Activated CD4-positive, alpha-beta T cell treated with anti-CD3 and anti-CD28 coated beads, Interleukin-2, amount 10 ng/mL, durations not matched to agents 7 days and 5 days (primary cell): ENCODE measurements around the gene APPL2. TPM values are rescaled to one million over a fixed set of nuclear protein-coding genes. Genes with fewer than 3 reads are reported as not detected.
"Not testable (repeated sequence)": the region's sequence is repeated elsewhere in the genome, so short reads cannot be mapped to it uniquely, and the experiment has no call there.

ENCODE experiments used
- CTCF ChIA-PET: fragments of 350-600 bp; sonication (Branson Sonifier 250); formaldehyde crosslinking; loops from one replicate; lab custom pipeline; 2021; ENCODE audit warnings: antibody characterized with exemption; lab: Charles Lee
- POLR2A ChIA-PET: fragments of 350-600 bp; sonication (Branson Sonifier 250); formaldehyde crosslinking; loops from one replicate; lab custom pipeline; 2021; ENCODE audit warnings: antibody characterized with exemption; lab: Charles Lee
- DNase-seq: peaks from one replicate; pipeline ENCODE4 v3.0.0-alpha.2; 2020
- H3K27ac Mint-ChIP-seq: one replicate; pipeline ENCODE4 v1.8.0; 2021; ENCODE audit warnings: mild to moderate bottlenecking, moderate library complexity, mixed read lengths
- H3K27me3 Mint-ChIP-seq: one replicate; pipeline ENCODE4 v1.8.0; 2021; ENCODE audit warnings: mixed read lengths
- H3K36me3 Mint-ChIP-seq: one replicate; pipeline ENCODE4 v1.8.0; 2021; ENCODE audit warnings: low read depth, mixed read lengths
- H3K4me1 Mint-ChIP-seq: one replicate; pipeline ENCODE4 v1.8.0; 2021; ENCODE audit warnings: mixed read lengths
- H3K4me3 Mint-ChIP-seq: one replicate; pipeline ENCODE4 v1.8.0; 2021; ENCODE audit warnings: mild to moderate bottlenecking, moderate library complexity, mixed read lengths
- H3K9me3 Mint-ChIP-seq: one replicate; pipeline ENCODE4 v1.8.0; 2021; ENCODE audit warnings: mixed read lengths
- total RNA-seq, 2 experiments: library from RNA; stranded (reverse); gene quantifications; one replicate each; pipeline ENCODE4 v1.2.3, GENCODE V29; 2021

The APPL2 gene
- total RNA-seq, 2 experiments from 2014 or later = 24.6 to 27.3 TPM

DNA sequence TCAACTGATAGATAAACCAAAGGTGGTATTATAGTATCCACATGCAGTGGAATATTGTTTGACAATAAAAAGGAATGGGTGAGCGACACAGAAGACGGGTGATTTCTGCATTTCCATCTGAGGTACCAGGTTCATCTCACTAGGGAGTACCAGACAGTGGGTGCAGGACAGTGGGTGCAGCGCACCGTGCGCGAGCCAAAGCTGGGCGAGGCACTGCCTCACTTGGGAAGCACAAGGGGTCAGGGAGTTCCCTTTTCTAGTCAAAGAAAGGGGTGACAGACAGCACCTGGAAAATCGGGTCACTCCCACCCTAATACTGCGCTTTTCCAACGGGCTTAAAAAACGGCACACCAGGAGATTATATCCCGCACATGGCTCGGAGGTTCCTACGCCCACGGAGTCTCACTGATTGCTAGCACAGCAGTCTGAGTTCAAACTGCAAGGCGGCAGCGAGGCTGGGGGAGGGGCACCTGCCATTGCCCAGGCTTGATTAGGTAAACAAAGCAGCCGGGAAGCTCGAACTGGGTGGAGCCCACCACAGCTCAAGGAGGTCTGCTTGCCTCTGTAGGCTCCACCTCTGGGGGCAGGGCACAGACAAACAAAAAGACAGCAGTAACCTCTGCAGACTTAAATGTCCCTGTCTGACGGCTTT lies 9.9 kb upstream of the APPL2 start:
- CTCF ChIA-PET, H3K27ac Mint-ChIP-seq, H3K9me3 Mint-ChIP-seq, H3K4me3 Mint-ChIP-seq, H3K4me1 Mint-ChIP-seq, DNase-seq, POLR2A ChIA-PET, H3K36me3 Mint-ChIP-seq, H3K27me3 Mint-ChIP-seq: not testable (repeated sequence)

DNA sequence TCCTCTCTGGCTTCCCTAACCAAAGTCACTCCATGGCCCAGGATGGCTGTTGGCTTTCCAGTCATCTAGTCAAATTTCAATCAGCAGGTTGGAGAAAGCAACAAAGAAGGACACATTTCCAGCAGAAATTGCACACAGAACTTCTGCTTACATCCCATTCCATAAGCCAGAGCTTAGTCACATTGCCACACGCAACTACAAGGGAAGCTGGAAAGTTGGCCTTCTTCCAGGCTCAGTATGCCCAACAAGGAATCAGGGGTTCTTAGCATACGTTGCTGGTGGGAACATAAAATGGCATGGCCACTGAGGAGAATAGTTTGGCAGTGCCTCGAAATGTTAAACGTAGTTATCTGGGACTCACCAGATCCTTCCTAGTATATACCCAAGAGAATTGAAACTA lies 9.3 kb upstream of the APPL2 start:
- no peak overlapping the region for H3K27ac Mint-ChIP-seq
- H3K4me1 Mint-ChIP-seq = peaks cover 2% of the 10 kb centered on the region
- ChIA-PET POLR2A (no interaction called here), CTCF (no interaction called here)
- H3K9me3 Mint-ChIP-seq = no peaks in the 10 kb centered on the region
- H3K36me3 Mint-ChIP-seq = no peaks in the 10 kb centered on the region
- no peak overlapping the region for H3K4me3 Mint-ChIP-seq
- H3K27me3 Mint-ChIP-seq = peaks cover 4% of the 10 kb centered on the region
- no peak for DNase-seq

GRCh38 chr12:105240228-105240627 lies 4.3 kb upstream of the APPL2 start:
- POLR2A ChIA-PET = no interaction called here
- peaks cover 4% of the 10 kb centered on the region for H3K36me3 Mint-ChIP-seq
- H3K27ac Mint-ChIP-seq = no peak overlapping the region

GRCh38 chr12:105239304-105239703 lies 3.3 kb upstream of the APPL2 start:
- H3K4me3 Mint-ChIP-seq = no peak overlapping the region
- POLR2A ChIA-PET = no interaction called here
- H3K9me3 Mint-ChIP-seq = peaks cover 2% of the 10 kb centered on the region
- DNase-seq = no peak
- peaks cover 2% of the 10 kb centered on the region for H3K27me3 Mint-ChIP-seq
- H3K4me1 Mint-ChIP-seq = peaks cover 19% of the 10 kb centered on the region
- CTCF ChIA-PET = no interaction called here
- peaks cover 5% of the 10 kb centered on the region for H3K36me3 Mint-ChIP-seq
- no peak overlapping the region for H3K27ac Mint-ChIP-seq

More at GRCh38 chr12:105240228-105240627, 4.3 kb upstream of the APPL2 start:
- Mint-ChIP-seq H3K9me3 (peaks cover 2% of the 10 kb centered on the region), H3K4me3 (no peak overlapping the region), H3K4me1 (peaks cover 10% of the 10 kb centered on the region), H3K27me3 (peaks cover 6% of the 10 kb centered on the region)
- CTCF ChIA-PET = interaction anchor here (1.0 to 1.5 kb wide), 2 partner anchors 89 to 119 kb away, joined by 3 read pairs; no protein-coding TSS in a partner anchor
- DNase-seq = no peak

GRCh38 chr12:105237666-105238065 lies 1.7 kb upstream of the APPL2 start:
- no peak overlapping the region for H3K27ac Mint-ChIP-seq
- peaks cover 2% of the 10 kb centered on the region for H3K27me3 Mint-ChIP-seq
- no peak overlapping the region for H3K4me3 Mint-ChIP-seq
- H3K36me3 Mint-ChIP-seq = peaks cover 5% of the 10 kb centered on the region
- no peak for DNase-seq
- ChIA-PET POLR2A (no interaction called here), CTCF (no interaction called here)
- H3K4me1 Mint-ChIP-seq = peaks cover 33% of the 10 kb centered on the region
- peaks cover 2% of the 10 kb centered on the region for H3K9me3 Mint-ChIP-seq

- H3K27me3 Mint-ChIP-seq = peaks cover 2% of the 10 kb centered on the region
- H3K4me1 Mint-ChIP-seq = peaks cover 32% of the 10 kb centered on the region
- ChIA-PET CTCF (interaction anchor here (0.8 to 2.4 kb wide), 6 partner anchors 8 to 96 kb away, joined by 3 to 9 read pairs (median 3); no protein-coding TSS in a partner anchor), POLR2A (no interaction called here)
- DNase-seq = no peak
- H3K36me3 Mint-ChIP-seq = peaks cover 13% of the 10 kb centered on the region
- H3K27ac Mint-ChIP-seq = peak overlapping the region; percentile 91
- peak overlapping the region; percentile 90 for H3K4me3 Mint-ChIP-seq
- H3K9me3 Mint-ChIP-seq = peaks cover 2% of the 10 kb centered on the region
These were observed 668 bp downstream of the APPL2 start for GRCh38 chr12:105235281-105235731.

DNA sequence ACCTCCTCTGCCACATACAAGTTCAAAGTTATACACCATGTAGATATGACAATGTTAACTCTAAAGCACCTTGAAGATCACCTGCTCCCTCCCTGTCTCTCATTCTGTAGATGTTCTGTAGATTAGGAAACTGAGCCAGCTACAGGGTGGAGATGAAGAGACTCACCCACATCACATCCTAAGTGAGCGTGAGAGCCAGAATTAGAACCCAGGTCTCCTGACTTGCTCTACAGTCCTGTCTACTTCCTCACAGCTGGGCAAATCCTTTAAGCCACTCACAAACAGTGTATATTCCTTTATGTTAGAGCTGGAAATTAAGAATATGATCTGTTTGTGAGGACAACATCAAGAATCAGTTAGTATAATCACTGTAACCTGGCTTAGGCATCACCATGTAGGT lies 1.8 kb downstream of the APPL2 start:
- H3K36me3 Mint-ChIP-seq = peaks cover 16% of the 10 kb centered on the region
- H3K9me3 Mint-ChIP-seq = peaks cover 2% of the 10 kb centered on the region
- H3K27me3 Mint-ChIP-seq = peaks cover 2% of the 10 kb centered on the region
- CTCF ChIA-PET = interaction anchor here (0.7 to 2.4 kb wide), 4 partner anchors 10 to 125 kb away, joined by 3 to 8 read pairs (median 4); no protein-coding TSS in a partner anchor
- POLR2A ChIA-PET = no interaction called here
- H3K27ac Mint-ChIP-seq = no peak overlapping the region
- peaks cover 41% of the 10 kb centered on the region for H3K4me1 Mint-ChIP-seq
- peak overlapping the region; percentile 90 for H3K4me3 Mint-ChIP-seq
- no peak for DNase-seq

DNA sequence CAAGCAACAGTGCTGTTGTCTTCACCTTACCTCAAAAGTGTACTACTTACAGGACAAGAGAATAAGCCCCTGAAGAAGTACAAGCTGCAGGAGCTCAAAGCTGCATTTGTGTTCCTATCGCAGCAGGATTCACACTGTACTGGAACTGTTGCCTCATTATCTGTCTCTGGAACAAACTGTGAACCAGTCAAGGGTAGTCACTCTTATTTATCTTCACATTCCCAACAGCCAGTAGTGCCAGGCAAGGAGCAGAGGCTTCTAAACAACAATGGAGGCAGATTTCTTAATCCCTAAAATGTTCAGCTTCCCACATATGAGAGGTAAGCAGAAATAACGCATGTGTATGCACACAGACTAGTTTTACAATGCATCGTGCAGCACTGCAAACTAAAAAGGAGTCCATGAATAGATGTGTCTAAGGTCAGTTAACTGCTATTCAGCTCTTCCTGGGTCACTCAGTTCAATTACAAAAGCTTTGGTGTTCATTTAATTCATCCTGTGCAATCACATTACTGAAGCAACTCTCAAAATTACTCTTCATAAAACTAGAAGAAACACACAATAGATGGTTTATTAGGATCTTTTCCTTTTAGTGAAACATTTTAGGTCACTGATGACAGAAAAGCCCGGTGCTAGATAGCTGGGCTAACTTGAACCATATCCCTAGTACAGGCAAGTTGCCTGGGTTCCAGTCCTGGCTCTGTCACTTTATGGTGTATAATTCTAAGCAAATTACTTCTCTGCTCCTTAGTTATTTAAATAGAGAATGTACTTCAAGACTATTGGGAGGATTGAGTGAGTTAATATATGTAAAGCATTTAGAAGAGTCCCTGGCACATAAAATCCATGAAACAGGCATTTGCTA lies 2.7 kb downstream of the APPL2 start:
- ChIA-PET POLR2A (no interaction called here), CTCF (interaction anchor here (0.7 to 1.3 kb wide), 5 partner anchors 9 to 1124 kb away, joined by 3 to 5 read pairs (median 3); partner anchors contain the start of gene POLR3B)
- peaks cover 50% of the 10 kb centered on the region for H3K4me1 Mint-ChIP-seq
- peaks cover 2% of the 10 kb centered on the region for H3K9me3 Mint-ChIP-seq
- no peak for DNase-seq
- no peak overlapping the region for H3K4me3 Mint-ChIP-seq
- H3K27me3 Mint-ChIP-seq = peaks cover 2% of the 10 kb centered on the region
- peaks cover 24% of the 10 kb centered on the region for H3K36me3 Mint-ChIP-seq
- H3K27ac Mint-ChIP-seq = no peak overlapping the region

GRCh38 chr12:105231396-105231795 lies 4.6 kb downstream of the APPL2 start:
- ChIA-PET CTCF (no interaction called here), POLR2A (no interaction called here)
- no peak overlapping the region for H3K27ac Mint-ChIP-seq
- DNase-seq = no peak
- no peak overlapping the region for H3K4me3 Mint-ChIP-seq
- H3K4me1 Mint-ChIP-seq = peaks cover 63% of the 10 kb centered on the region
- H3K9me3 Mint-ChIP-seq = no peaks in the 10 kb centered on the region
- no peaks in the 10 kb centered on the region for H3K27me3 Mint-ChIP-seq
- H3K36me3 Mint-ChIP-seq = peaks cover 34% of the 10 kb centered on the region

DNA sequence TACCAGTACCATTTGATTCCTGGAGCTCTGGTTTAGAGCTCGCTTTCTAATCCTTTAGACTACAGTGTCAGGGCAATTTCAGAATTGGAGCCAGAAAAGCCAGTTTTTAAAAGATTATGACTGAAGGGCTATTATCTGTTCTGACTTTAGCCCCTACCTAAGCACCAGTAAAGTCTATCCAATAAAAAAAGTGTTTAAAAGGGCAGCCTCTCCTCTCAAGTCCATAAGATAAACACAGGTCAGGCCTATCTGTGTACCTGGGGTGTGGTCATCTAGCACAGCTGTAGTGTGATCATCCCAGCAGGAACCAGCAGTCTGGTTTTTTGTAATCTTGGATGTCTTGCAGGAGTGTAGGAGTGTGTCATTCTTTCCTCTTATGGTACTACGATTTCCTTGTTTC lies 6.6 kb downstream of the APPL2 start:
- CTCF ChIA-PET = no interaction called here
- Mint-ChIP-seq H3K4me1 (peaks cover 61% of the 10 kb centered on the region), H3K27me3 (no peaks in the 10 kb centered on the region), H3K36me3 (peaks cover 35% of the 10 kb centered on the region), H3K9me3 (no peaks in the 10 kb centered on the region), H3K27ac (peak overlapping the region; percentile 44), H3K4me3 (no peak overlapping the region)
- POLR2A ChIA-PET = interaction anchor here (0.7 kb wide), 1 partner anchor 89 kb away, joined by 3 read pairs; no protein-coding TSS in a partner anchor
- no peak for DNase-seq

DNA sequence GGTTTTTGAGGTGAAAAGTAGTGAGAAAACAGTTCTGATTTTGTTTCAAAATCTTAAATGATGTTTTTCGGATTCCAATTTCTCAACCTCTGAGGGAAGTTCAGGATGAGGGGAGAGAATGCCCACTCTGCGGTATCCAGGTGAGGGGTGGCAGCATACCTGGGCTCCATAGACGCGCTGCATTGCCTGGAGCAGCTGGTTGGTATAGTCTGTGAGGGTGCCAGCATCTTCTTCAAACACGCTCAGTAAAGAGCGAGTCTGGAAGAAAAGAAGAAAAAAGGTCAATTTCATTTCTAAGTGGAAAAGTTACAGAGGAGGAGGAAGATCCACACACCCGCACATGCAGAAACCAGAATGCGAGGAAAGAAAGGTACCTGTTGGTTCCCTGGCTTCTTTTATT lies 7.0 kb downstream of the APPL2 start:
- CTCF ChIA-PET = no interaction called here
- POLR2A ChIA-PET = no interaction called here
- no peak overlapping the region for H3K4me3 Mint-ChIP-seq
- no peaks in the 10 kb centered on the region for H3K27me3 Mint-ChIP-seq
- DNase-seq = no peak
- peak overlapping the region; percentile 43 for H3K27ac Mint-ChIP-seq
- H3K9me3 Mint-ChIP-seq = no peaks in the 10 kb centered on the region
- H3K4me1 Mint-ChIP-seq = peaks cover 57% of the 10 kb centered on the region
- peaks cover 35% of the 10 kb centered on the region for H3K36me3 Mint-ChIP-seq

DNA sequence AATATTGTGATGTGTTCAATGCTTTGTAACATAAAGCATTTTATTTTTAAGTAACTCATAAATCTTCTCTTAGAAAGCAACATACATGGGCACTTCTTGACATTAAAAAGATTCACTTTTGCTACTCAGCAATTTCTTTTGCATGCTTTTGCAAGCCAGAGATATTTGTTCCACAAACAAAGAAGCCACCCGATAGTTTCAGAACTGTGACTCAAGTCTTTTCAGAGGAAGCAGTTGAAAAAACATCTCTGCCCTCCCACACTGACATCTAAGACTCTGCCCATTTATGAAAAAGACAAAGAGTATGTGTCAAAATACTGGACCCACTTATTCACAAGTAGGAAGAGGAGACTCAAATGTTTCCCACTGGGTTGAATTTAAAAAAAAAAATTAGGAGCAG lies 7.5 kb downstream of the APPL2 start:
- peak overlapping the region; percentile 43 for H3K27ac Mint-ChIP-seq
- peaks cover 52% of the 10 kb centered on the region for H3K4me1 Mint-ChIP-seq
- H3K9me3 Mint-ChIP-seq = no peaks in the 10 kb centered on the region
- ChIA-PET POLR2A (no interaction called here), CTCF (interaction anchor here (1.9 kb wide), 1 partner anchor 8 kb away, joined by 9 read pairs; the partner anchor contains the start of gene APPL2)
- no peaks in the 10 kb centered on the region for H3K27me3 Mint-ChIP-seq
- no peak overlapping the region for H3K4me3 Mint-ChIP-seq
- peak; percentile 23 for DNase-seq
- H3K36me3 Mint-ChIP-seq = peaks cover 35% of the 10 kb centered on the region

DNA sequence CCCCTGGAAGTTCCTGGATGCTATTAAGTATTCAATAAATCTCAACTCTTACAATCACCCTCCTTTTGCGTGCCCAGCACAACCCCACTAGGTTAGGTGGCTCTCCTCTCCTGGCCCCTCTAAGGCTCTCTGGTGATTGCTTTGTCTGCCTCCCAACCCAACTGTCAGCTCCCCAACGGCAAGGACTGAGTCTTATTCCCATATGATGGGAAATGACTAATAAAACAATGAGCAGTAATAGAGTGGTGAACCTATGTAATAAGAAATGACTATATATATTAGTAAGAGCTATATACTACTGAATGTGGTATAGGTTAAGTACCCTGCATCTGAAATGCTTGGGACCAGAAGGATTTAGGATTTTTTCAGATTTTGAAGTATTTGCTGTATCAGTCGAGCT lies 8.1 kb downstream of the APPL2 start:
- Mint-ChIP-seq H3K9me3 (no peaks in the 10 kb centered on the region), H3K27me3 (no peaks in the 10 kb centered on the region), H3K27ac (no peak overlapping the region), H3K4me1 (peaks cover 46% of the 10 kb centered on the region), H3K36me3 (peaks cover 35% of the 10 kb centered on the region), H3K4me3 (no peak overlapping the region)
- ChIA-PET CTCF (interaction anchor here (1.9 kb wide), 1 partner anchor 8 kb away, joined by 9 read pairs; the partner anchor contains the start of gene APPL2), POLR2A (no interaction called here)
- no peak for DNase-seq
